ENCODE results near the gene PUDP. TPM values are rescaled to one million over a fixed set of nuclear protein-coding genes. Genes with fewer than 3 reads are reported as not detected.

PUDP gene
- polyA plus RNA-seq, 1 donor from 2014 or later: 18.2 TPM

DNA sequence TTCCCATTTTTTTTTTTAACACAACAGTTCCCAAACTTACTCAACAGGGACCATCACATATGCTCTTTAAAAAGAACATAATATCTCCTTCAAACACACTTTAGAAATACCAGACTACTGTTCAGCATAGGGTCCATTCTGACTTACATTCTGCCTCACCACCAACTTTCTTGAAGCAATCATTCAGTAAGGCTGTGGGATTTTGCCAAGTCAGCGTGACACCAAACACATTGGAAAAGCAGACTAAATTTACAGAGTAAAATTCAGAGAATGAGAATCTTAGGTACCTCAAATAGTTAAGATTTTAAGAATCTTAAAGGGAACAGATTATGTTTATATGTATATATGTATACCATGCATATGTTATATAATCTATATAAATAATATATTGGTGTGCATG, 7.2 kb upstream of the PUDP start:
- Histone ChIP-seq H3K27ac (ENCODE audit: low read length) (no peak overlapping the region), H3K27me3 (ENCODE audit: insufficient read depth, low read depth, low read length) (no peaks in the 10 kb centered on the region), H3K9me2 (ENCODE audit: insufficient read depth, low read length) (no peaks in the 10 kb centered on the region), H3K4me3 (ENCODE audit: low read length) (no peak overlapping the region), H4K20me1 (ENCODE audit: insufficient read depth) (no peaks in the 10 kb centered on the region), H3K36me3 (ENCODE audit: insufficient read depth, low read length) (no peaks in the 10 kb centered on the region), H3K4me2 (ENCODE audit: low read length) (no peak overlapping the region), H3K9ac (ENCODE audit: low read length) (no peak overlapping the region), H2AFZ (ENCODE audit: low read depth, low read length) (no peak overlapping the region), H3K9me3 (ENCODE audit: low read length) (no peaks in the 10 kb centered on the region), H3F3A (ENCODE audit: insufficient read depth, low read length, poor library complexity, severe bottlenecking) (no peaks in the 10 kb centered on the region), H3K79me2 (replicated peaks; ENCODE audit: insufficient read depth, low read length) (no peaks in the 10 kb centered on the region)
- TF ChIP-seq RAD21 (conservative IDR thresholded peaks at IDR 0.05): no peak
- no peak for TF ChIP-seq SMC3 (conservative IDR thresholded peaks at IDR 0.05; ENCODE audit: poor library complexity)
- TF ChIP-seq, protein P1, sequence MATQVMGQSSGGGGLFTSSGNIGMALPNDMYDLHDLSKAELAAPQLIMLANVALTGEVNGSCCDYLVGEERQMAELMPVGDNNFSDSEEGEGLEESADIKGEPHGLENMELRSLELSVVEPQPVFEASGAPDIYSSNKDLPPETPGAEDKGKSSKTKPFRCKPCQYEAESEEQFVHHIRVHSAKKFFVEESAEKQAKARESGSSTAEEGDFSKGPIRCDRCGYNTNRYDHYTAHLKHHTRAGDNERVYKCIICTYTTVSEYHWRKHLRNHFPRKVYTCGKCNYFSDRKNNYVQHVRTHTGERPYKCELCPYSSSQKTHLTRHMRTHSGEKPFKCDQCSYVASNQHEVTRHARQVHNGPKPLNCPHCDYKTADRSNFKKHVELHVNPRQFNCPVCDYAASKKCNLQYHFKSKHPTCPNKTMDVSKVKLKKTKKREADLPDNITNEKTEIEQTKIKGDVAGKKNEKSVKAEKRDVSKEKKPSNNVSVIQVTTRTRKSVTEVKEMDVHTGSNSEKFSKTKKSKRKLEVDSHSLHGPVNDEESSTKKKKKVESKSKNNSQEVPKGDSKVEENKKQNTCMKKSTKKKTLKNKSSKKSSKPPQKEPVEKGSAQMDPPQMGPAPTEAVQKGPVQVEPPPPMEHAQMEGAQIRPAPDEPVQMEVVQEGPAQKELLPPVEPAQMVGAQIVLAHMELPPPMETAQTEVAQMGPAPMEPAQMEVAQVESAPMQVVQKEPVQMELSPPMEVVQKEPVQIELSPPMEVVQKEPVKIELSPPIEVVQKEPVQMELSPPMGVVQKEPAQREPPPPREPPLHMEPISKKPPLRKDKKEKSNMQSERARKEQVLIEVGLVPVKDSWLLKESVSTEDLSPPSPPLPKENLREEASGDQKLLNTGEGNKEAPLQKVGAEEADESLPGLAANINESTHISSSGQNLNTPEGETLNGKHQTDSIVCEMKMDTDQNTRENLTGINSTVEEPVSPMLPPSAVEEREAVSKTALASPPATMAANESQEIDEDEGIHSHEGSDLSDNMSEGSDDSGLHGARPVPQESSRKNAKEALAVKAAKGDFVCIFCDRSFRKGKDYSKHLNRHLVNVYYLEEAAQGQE (IDR thresholded peaks at IDR 0.05; ENCODE audit: borderline replicate concordance): no peak
- no peak for TF ChIP-seq TAF1 (IDR thresholded peaks at IDR 0.05; ENCODE audit: low read depth)
- TF ChIP-seq EZH2 (IDR thresholded peaks at IDR 0.05; ENCODE audit: borderline replicate concordance, insufficient read depth, low read length, poor library complexity, severe bottlenecking): no peak

DNA sequence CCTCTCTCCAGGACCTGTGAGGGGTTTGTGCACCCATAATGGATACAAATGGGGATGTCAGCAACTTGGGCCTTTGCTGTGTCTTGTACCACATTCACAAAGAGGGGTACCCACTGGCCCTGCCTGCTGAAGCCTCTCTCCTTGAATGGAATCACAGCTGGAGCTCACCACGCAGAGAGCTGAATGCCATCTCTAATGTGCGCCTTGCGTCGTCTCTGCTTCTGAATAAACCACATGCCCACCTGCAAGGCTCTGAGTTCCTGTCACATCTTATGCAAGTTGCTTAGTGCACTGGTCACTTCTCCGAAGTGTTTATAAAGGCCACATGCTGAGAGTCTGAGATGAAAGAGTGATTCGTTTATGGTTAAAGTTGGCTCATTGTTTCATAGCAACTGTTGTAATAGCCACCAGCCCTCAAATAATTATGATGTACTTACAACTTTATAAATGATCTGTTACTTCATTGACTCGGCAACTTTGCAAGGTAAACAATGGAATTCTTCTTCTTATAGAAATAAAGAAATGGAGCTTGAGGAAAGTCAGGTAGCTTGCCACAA, 6.2 kb upstream of the PUDP start:
- no peaks in the 10 kb centered on the region for H3K27me3 ChIP-seq (ENCODE audit: insufficient read depth, low read depth, low read length)
- H3K4me2 ChIP-seq (ENCODE audit: low read length): no peak overlapping the region
- no peak overlapping the region for H3K27ac ChIP-seq (ENCODE audit: low read length)
- H3K79me2 ChIP-seq (replicated peaks; ENCODE audit: insufficient read depth, low read length): no peaks in the 10 kb centered on the region
- no peak overlapping the region for H2AFZ ChIP-seq (ENCODE audit: low read depth, low read length)
- H3K4me3 ChIP-seq (ENCODE audit: low read length): no peak overlapping the region
- no peak overlapping the region for H3K9ac ChIP-seq (ENCODE audit: low read length)
- H3K9me3 ChIP-seq (ENCODE audit: low read length): no peaks in the 10 kb centered on the region
- no peaks in the 10 kb centered on the region for H3K9me2 ChIP-seq (ENCODE audit: insufficient read depth, low read length)
- no peaks in the 10 kb centered on the region for H3K36me3 ChIP-seq (ENCODE audit: insufficient read depth, low read length)
- no peaks in the 10 kb centered on the region for H3F3A ChIP-seq (ENCODE audit: insufficient read depth, low read length, poor library complexity, severe bottlenecking)
- TF ChIP-seq EP300 (conservative IDR thresholded peaks at IDR 0.05; ENCODE audit: poor library complexity, severe bottlenecking) (no peak), TAF1 (IDR thresholded peaks at IDR 0.05; ENCODE audit: low read depth) (no peak), MXI1 (conservative IDR thresholded peaks at IDR 0.05; ENCODE audit: poor library complexity, severe bottlenecking) (no peak), SMC3 (conservative IDR thresholded peaks at IDR 0.05; ENCODE audit: poor library complexity) (no peak), EZH2 (IDR thresholded peaks at IDR 0.05; ENCODE audit: borderline replicate concordance, insufficient read depth, low read length, poor library complexity, severe bottlenecking) (no peak), RAD21 (conservative IDR thresholded peaks at IDR 0.05) (no peak)
- TF ChIP-seq, protein P2, sequence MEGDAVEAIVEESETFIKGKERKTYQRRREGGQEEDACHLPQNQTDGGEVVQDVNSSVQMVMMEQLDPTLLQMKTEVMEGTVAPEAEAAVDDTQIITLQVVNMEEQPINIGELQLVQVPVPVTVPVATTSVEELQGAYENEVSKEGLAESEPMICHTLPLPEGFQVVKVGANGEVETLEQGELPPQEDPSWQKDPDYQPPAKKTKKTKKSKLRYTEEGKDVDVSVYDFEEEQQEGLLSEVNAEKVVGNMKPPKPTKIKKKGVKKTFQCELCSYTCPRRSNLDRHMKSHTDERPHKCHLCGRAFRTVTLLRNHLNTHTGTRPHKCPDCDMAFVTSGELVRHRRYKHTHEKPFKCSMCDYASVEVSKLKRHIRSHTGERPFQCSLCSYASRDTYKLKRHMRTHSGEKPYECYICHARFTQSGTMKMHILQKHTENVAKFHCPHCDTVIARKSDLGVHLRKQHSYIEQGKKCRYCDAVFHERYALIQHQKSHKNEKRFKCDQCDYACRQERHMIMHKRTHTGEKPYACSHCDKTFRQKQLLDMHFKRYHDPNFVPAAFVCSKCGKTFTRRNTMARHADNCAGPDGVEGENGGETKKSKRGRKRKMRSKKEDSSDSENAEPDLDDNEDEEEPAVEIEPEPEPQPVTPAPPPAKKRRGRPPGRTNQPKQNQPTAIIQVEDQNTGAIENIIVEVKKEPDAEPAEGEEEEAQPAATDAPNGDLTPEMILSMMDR (IDR thresholded peaks at IDR 0.05; ENCODE audit: poor library complexity, severe bottlenecking): no peak
- TF ChIP-seq, protein P1 (IDR thresholded peaks at IDR 0.05; ENCODE audit: borderline replicate concordance): no peak
- no peaks in the 10 kb centered on the region for H4K20me1 ChIP-seq (ENCODE audit: insufficient read depth)

All from neural cell (in vitro differentiated cells).